OCI-LY1 (cell line): ENCODE results near the gene OR10P1.

ENCODE experiments used
- CTCF ChIP-seq: fragments of 200-600 bp; sonication (generic), shearing (Covaris generic); IDR thresholded peaks from 2 replicates; pipeline ENCODE4 v1.5.1; 2017; ENCODE audit warnings: mild to moderate bottlenecking, antibody characterized with exemption, low read length, moderate library complexity, mixed read lengths
- EZH2 ChIP-seq: fragments of 200-600 bp; sonication (generic), shearing (Covaris generic); IDR thresholded peaks from 2 replicates; pipeline ENCODE4 v1.8.0; 2017; ENCODE audit warnings: borderline replicate concordance, mixed run types, mild to moderate bottlenecking, antibody characterized with exemption, low read length, moderate library complexity, mixed read lengths

DNA sequence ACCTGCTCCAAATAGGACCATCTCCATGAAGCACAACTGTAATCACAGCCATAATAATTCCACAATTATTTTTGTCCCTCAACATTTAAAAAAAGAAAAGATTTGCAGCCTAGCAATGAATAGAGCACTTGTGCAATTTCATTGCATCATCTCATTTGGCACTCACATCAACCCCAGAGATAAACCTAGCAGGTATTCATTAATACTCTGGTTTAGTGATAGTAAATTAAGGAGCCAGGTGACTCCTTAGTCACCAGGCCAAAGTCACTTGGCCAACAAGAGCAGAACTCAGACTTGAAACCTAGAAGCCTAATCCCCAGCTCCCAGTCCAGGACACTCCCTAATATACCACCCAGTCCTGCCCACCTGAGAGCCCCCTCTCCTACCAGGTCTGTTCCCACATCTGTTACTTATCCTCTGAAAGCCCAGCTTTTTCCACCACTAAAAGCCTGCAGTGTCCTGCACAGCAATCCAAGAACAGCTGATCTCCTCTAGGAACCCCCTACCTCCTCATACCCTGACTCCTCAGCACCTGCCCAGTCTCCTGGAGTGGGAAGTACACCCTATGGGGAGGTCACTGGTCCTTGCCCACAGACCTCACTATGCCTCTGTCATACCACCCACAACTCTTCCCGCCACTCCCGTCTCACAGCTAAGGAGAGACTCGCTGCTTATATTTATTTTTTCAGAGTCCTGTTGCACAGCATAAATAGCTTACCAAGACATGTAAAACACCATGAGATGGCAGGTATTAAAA lies 22.1 kb downstream of the OR10P1 start:
- TF ChIP-seq CTCF (no peak), EZH2 (no peak)
